HG03558 (cell line): Measurements from ENCODE around the gene BRINP3.

Experiments
- ATAC-seq: cut with Tn5 transposase; IDR thresholded peaks from one replicate; pipeline ENCODE4 v1.9.1; 2021; ENCODE audit warnings: moderate number of reproducible peaks; ENCODE audit not compliant: unreplicated experiment; ENCODE audit errors: extremely low read depth

The BRINP3 gene

GRCh38 chr1:190455631-190456030 is 22.0 kb downstream of the BRINP3 start:
- ATAC-seq: no peak

GRCh38 chr1:190453550-190453949 is 24.1 kb downstream of the BRINP3 start:
- ATAC-seq: no peak

- no peak for ATAC-seq
Measured at GRCh38 chr1:190452272-190452848, 25.3 kb downstream of the BRINP3 start.

- no peak for ATAC-seq
Measured at GRCh38 chr1:190444464-190444863, 33.2 kb downstream of the BRINP3 start.

GRCh38 chr1:190439447-190439846 is 38.2 kb downstream of the BRINP3 start:
- ATAC-seq: no peak

GRCh38 chr1:190436615-190437014 is 41.0 kb downstream of the BRINP3 start:
- no peak for ATAC-seq

- ATAC-seq: no peak
Measured at GRCh38 chr1:190429932-190430331, 47.7 kb downstream of the BRINP3 start.

GRCh38 chr1:190429141-190429540 is 48.5 kb downstream of the BRINP3 start:
- no peak for ATAC-seq

- ATAC-seq: no peak
Measured at GRCh38 chr1:190416239-190416638, 61.4 kb downstream of the BRINP3 start.

- ATAC-seq: no peak
Measured at GRCh38 chr1:190413142-190413541, 64.5 kb downstream of the BRINP3 start.

- ATAC-seq: no peak
Measured at GRCh38 chr1:190403402-190403801, 74.3 kb downstream of the BRINP3 start.

- no peak for ATAC-seq
Measured at GRCh38 chr1:190399233-190399632, 78.4 kb downstream of the BRINP3 start.

GRCh38 chr1:190391582-190391981 is 86.1 kb downstream of the BRINP3 start:
- ATAC-seq: no peak

GRCh38 chr1:190377991-190378390 is 99.7 kb downstream of the BRINP3 start:
- ATAC-seq: no peak

GRCh38 chr1:190377294-190377693 is 100.4 kb downstream of the BRINP3 start:
- ATAC-seq: no peak

- no peak for ATAC-seq
Measured at GRCh38 chr1:190376044-190376443, 101.6 kb downstream of the BRINP3 start.

GRCh38 chr1:190373705-190374336 is 103.8 kb downstream of the BRINP3 start:
- no peak for ATAC-seq

- ATAC-seq: no peak
Measured at GRCh38 chr1:190367200-190367599, 110.5 kb downstream of the BRINP3 start.

- ATAC-seq: no peak
Measured at GRCh38 chr1:190365283-190365682, 112.4 kb downstream of the BRINP3 start.

GRCh38 chr1:190353538-190354101 is 124.0 kb downstream of the BRINP3 start:
- no peak for ATAC-seq

- no peak for ATAC-seq
Measured at GRCh38 chr1:190344454-190344853, 133.2 kb downstream of the BRINP3 start.

GRCh38 chr1:190338829-190339228 is 138.8 kb downstream of the BRINP3 start:
- no peak for ATAC-seq
